HG03108 (cell line): ENCODE measurements around the gene AAGAB.
A peak's percentile ranks its signal among the peaks of the same experiment; 100 is the strongest.
"Not testable (repeated sequence)": the region's sequence is repeated elsewhere in the genome, so short reads cannot be mapped to it uniquely, and the experiment has no call there.

ENCODE experiments used
- ATAC-seq: cut with Tn5 transposase; IDR thresholded peaks from one replicate; pipeline ENCODE4 v1.9.1; 2021; ENCODE audit warnings: moderate library complexity; ENCODE audit not compliant: unreplicated experiment

Gene AAGAB

DNA sequence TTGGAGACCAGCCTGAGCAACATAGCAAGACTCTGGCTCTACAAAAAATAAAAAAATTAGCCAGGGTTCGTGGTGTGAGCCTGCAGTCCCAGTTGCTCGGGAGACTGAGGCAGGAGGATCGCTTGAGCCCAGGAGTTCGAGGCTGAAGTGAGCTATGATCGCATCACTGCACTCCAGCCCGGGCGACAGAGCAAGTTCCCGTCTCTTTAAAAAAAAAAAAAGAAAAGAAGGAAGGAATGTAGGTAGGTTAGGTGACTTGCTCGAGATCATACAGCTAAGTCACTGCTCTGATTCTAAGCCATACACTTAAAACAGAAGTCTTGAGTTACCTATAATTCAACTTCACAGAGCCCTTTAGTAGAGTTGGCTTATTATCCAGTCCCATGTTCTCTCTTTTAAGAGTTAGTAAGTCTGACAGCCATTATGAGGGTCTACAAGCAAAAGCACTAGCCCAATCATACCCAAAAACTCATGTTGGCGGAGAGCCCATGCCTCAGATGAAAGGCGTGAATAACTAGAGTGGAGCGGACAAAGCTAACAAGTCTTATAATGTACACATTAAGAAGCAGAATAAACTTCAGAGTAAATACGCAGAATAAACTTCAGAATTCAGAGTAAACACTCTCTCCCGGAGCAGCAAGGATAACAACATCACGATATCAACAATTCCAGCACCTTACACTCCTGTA is 768 bp downstream of the AAGAB start:
- ATAC-seq = no peak

DNA sequence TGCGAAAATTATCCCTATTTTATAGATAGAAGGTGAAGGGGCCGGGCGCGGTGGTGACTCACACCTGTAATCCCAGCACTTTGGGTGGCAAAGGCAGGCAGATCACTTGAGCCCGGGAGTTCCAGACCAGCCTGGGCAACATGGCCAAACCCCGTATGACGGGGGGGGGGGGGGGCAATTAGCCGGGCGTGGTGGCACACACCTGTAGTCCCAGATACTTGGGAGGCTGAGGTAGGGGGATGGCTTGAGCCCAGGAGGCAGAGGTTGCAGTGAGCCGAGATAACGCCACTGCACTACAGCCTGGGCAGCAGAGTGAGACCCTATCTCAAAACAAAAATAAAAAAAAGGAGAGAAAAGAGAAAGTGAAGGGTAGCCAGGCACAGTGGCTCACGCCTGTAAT is 1.4 kb downstream of the AAGAB start:
- ATAC-seq = no peak

GRCh38 chr15:67251318-67251717 is 3.1 kb downstream of the AAGAB start:
- no peak for ATAC-seq

DNA sequence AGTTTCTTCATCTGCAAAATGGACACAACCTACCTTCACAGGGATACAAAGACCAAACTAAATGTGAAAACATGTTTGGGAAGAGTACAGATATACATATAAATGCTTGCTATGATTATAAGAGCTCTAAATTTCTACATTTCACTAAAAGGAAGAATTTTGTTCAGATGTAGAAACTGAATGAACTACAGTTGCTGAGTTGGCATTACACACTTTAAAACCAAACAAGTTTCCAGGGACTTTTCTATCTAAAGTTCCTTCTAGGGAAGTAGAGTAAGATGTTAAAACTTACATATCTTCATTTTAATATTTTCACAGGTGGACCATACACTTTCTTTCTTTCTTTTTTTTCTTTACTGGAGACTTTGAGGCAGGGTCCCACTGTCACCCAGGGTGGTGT is 4.6 kb downstream of the AAGAB start:
- no peak for ATAC-seq

DNA sequence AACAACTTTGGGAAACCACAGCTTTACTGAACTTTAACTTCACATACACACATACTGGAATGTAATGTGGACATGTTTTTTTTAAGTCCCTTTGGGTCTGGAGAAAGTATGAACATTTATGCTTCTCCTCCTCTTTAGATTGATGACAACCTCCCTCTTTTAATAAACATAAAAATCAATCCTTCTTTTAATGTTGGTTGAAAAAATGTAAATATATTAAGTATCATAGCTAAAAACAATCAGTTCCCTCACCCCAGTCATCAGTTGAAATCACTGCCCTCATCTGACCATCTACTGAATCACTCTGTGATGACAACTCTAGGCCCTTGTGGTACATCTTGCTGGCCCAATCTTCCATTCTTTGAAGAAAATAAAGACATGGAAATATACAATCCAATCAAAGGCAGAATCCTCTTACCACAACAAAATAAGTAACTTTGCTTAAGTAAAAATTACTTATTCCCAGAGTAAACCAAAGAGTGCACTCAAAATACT is 6.4 kb downstream of the AAGAB start:
- no peak for ATAC-seq

- ATAC-seq = not testable (repeated sequence)
Measured at GRCh38 chr15:67246606-67247005, 7.9 kb downstream of the AAGAB start.

DNA sequence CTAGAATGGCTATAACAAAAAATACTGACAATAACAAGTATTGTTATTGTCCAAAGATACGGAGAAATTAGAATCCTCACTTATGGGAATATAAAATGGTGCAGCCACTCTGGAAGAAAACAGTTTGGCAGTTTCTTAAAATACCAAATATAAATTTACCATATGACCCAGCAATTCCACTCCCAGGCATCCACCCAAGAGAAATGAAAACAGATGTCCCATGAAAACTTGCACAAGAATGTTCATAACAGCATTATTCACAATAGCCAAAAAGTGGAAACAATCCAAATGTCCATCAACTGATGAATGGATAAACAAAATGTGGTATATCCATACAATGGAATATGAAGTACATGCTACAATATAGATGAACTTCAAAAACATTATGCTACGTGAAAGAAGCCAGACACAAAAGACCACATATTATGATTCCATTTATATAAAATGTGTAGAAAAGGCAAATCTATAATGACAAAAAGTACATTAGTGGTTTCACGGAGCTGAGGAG is 9.4 kb downstream of the AAGAB start:
- no peak for ATAC-seq

GRCh38 chr15:67242708-67243111 is 11.8 kb downstream of the AAGAB start:
- ATAC-seq = no peak

GRCh38 chr15:67241132-67241855 is 13.2 kb downstream of the AAGAB start:
- peak; percentile 59 for ATAC-seq

DNA sequence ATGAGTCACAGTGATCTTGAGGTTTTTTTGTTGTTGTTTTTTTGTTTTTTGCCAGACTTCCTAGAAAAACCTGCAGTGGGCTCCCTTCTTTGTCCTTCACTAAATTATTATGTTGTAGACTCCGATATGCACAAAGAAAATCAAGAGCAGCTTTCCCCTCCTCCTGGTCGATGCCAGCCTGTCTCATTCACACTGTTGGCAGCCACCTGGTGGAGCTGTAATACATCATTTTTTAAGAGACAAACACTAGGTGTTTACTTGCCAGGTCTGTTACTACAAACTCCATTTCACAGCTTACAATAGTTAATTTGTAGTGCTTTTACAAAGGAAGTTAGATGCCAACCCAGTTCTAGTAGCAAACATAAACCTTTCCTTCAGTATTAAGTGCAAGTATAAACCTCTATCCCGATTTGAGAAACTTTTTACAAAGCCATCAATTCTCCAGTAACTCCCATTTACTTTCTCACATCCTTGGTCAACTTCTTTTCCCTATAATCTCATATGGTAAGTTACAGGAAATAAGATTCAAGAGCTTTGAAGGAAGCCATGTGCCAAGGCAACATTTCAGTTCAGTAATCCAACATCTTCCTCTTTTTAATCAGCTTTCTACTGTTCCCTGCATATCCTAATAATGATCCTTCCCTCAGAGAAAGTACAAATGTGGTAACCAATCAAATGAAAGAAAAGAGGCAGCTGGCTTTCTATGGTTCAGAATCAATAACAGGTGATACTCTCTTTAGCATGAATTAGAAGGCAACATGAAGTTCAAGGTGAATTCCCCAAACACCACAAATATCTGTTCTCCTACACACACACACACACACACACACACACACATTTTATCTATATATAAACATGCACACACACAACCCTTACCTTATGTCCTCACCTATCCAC is 14.0 kb downstream of the AAGAB start:
- peak; percentile 26 for ATAC-seq

DNA sequence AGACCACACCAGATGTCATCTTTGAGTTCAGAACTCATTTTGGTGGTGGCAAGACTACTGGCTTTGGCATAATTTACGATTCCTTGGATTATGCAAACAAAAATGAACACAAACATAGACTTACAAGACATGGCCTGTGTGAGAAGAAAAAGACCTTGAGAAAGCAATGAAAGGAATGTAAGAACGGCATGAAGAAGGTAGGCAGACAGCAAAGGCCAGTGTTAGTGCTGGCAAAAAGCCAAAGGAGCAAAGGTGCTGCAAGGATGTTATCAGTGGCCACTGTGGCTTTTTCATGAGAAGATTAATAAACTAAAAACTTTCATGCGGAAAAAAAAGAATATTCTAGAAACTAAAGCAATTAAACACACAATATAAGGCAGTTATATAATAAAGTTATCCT is 21.9 kb downstream of the AAGAB start:
- no peak for ATAC-seq

DNA sequence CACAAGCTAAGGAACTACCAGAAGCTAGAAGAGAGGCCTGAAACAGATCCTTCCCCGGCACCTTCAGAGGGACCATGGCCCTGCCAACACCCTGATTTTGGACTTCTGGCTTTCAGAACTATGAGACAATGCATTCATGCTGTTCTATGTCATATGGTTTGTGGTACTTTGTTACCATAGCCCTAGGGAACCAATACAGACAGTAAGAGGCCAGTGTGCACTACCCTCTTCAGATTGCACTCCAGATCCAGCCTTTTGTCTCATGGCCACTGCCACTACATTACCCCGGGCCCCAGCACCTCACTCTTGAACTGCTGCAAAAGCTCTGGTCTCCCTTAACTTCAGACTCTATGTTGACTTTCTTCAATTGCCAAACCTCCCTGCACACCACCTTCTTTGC is 24.0 kb downstream of the AAGAB start:
- ATAC-seq = no peak

DNA sequence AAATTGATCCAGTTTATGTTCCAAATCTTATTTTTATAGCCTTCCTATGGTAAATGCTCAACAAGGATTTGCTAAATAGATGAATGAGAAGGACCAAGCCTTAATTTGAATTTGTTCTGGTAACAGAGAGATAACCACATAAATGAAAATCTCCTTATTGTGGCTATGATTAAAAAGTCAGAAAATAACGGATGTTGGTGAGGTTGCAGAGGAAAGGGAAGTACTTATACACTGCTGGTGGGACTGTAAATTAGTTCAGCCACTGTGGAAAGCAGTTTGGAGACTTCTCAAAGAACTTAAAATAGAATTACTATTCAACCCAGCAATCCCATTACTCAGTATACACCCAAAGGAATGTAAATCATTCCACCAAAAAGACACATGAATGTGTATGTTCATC is 26.2 kb downstream of the AAGAB start:
- no peak for ATAC-seq

GRCh38 chr15:67227846-67228245 is 26.6 kb downstream of the AAGAB start:
- ATAC-seq = no peak

DNA sequence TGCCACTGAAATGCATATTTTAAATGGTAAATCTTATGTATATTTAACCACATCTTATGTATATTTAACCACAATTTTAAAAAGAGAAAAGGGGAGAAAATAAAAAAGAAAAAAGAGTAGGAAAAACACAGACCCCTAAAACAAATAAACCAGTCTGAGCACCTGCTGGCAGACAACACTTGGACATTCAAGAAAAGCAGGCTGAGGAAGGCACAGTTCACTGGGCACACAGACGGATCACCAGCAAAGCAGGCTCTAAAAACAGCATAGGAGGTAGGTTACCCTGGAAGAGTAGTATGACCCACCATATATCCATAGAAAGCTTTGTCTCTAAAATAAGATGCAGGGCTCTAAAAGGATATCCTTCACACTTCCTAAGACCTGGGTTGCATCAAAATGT is 27.0 kb downstream of the AAGAB start:
- ATAC-seq = no peak

GRCh38 chr15:67225336-67225735 is 29.1 kb downstream of the AAGAB start:
- no peak for ATAC-seq

GRCh38 chr15:67224889-67225288 is 29.6 kb downstream of the AAGAB start:
- no peak for ATAC-seq

- ATAC-seq = no peak
Measured at GRCh38 chr15:67219288-67219687, 35.2 kb downstream of the AAGAB start.

DNA sequence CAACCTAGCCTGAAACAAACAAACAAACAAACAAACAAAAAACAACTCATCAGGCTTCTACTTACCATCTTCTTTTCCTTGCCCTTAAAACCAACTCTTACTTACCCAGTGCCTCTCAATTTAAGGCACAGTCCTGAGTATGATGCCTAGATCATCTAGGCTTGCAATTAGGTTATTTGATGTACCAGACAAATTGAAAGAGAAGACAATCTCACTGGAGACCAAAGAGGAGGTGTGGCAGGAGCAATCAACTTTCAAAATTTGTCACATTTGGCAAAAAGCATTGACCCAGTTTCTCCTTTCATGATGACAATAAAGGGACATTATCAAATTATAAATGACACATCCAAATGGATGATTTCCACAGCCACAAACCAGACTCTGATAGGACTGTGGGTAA is 36.0 kb downstream of the AAGAB start:
- ATAC-seq = no peak

- ATAC-seq = no peak
Measured at GRCh38 chr15:67216859-67217258, 37.6 kb downstream of the AAGAB start.

DNA sequence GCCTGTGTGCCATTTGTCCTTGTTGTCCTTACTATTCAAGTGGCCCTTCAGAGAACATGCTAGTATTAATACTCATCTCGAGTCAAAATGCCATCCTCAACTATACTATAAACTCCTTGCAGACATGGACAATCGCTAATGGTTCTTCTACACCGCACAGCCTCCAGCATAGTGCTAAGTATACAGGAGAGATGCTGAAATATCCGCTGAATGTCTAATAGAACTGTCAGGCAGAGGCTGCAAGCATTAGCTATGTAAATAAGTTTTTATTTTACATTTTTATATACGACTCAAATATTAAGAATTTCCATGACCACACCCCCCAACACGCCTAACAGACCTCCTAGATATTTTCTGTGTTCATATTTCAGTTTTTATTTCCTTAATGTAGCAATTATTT is 39.4 kb downstream of the AAGAB start:
- ATAC-seq = no peak
